Activated CD8-positive, alpha-beta memory T cell treated with anti-CD3 and anti-CD28 coated beads for 1 hour (primary cell): Measurements from ENCODE around the gene DACH1.

Experiments used
- DNase-seq, 2 donors: peaks; one replicate each; pipeline ENCODE4 v3.0.0-alpha.2; 2020; ENCODE audit warnings: low read depth in 1 of 2; ENCODE audit errors: extremely low read depth in 1 of 2

Gene DACH1

DNA sequence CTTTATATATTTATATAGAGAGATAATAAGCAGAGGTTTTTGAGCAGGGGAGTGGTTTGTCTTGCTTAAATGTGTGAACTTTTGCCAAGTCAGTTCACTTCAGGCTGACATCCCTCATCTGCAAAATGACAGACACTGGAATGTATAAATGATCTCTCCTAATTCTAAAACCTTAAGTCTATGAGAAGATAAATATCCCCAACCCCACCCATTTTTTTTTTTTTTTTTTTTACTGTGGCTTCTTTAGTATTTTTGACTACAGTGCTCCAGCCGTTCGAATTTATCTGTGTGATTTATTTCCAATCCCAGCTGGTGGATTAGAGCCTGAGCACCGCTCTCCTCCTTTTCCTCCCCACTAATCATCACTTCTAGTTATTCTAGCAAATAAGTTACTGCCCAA is 234.8 kb downstream of the DACH1 start:
- DNase-seq: no peak

DNA sequence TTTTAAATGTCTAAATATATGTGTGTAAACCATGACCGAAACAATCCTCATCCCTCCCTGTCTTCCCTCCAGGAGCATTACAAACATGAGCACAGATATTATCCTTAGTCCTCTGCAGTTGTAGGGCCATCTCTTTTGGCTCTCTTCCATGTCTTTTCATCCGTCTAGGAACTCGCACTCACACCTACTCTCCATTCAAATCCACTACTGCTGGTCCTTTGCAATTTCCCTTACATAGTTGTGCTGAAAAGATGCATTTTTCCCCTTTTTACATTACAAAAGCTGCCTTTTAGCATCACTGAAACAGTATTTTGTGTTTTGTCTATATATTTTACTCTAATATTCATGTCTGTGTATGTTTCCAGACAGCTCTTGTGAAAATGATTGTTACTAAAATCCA is 237.8 kb downstream of the DACH1 start:
- DNase-seq: no peak

DNA sequence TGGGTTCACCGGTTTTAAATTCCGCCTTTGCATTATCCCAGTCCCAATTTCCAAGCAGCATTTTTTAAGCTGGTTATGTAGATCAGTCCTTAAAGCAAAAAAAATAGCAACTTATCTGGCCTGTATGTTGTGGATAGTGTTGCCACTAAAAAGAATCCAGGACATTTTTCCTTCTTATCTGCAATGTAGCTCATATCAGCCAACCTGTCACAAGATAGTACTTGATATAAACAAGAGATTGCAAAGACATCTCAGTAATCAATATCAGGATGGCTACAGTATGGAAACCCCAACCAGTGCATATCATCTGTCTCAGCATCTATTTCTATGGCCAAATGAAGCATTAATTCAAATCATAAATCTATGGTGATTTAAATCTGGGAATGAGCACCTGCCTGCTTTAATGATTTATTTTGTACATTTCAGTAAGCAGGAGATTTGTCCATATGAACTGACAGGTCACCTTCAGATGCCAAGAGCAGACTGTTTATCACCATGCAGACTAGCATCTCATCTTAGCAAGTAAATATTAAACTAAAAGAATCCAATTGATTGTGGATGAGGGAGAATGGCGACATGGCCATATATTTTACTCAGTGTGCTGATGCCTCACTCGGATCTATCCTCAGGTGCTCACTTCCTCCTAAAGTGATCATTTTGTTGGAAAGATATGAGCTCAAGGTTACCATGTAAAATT is 240.4 kb downstream of the DACH1 start:
- no peak for DNase-seq

DNA sequence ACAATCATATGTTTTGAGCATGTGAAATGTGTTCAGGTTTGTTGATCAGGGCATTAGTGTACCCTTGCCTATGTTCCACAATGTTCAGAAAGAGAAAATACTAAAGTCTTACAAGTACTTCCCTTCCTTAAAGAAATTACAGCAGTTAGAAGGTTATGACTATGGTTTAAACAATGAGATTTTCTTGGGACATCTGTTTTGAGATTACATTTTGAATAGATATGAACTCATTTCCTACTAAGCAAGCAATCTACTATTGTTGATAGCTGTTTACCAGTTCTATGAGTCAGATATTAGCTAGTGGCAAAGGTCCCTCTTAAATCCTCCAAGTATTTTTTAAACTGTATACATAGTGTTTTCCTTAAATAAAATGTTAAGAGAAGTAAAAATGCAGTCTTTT is 241.3 kb downstream of the DACH1 start:
- DNase-seq: no peak

DNA sequence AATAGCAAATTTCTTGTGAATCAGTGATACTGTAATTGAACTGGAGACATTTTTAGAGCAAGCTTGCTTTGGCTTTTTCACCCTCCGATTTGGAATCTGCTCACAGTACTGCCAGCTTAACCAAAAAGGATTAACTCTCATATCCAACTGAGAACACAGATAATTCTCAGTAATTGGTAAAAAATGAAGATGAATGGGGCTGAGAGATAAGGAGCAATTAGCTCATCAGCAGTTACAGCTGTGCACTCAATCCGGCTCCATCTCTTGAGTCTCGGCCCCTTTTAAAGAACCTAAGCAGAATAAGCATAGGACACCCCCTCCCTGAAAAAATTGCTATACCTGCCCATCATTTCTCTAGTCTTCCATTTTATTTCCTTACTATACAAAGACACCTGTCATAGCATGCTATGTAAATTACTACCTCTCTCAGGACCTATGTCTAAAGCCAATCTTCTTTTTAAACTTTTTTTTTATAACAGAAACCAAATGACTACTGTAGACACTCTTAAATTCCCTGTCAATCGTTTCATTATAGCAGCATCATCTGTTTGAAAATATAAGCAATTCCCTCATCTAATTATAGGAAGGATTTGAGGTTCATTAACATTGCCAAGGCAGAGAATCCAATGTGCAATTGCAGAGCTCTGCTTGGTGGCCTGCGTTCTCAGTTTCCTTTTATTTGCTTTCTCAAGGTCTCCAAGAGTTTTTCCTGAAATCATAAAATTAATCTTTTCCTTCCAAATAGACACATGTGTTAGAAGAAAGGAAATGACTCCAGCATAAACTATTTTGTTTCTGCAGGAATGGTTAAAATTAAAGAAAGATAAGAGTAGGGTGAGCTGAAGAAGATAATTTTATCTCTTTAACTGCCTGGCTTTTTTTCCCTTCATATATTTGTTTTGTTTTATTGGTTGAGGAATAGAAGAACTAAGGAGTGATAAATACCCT is 242.1 kb downstream of the DACH1 start:
- DNase-seq: no peak

DNA sequence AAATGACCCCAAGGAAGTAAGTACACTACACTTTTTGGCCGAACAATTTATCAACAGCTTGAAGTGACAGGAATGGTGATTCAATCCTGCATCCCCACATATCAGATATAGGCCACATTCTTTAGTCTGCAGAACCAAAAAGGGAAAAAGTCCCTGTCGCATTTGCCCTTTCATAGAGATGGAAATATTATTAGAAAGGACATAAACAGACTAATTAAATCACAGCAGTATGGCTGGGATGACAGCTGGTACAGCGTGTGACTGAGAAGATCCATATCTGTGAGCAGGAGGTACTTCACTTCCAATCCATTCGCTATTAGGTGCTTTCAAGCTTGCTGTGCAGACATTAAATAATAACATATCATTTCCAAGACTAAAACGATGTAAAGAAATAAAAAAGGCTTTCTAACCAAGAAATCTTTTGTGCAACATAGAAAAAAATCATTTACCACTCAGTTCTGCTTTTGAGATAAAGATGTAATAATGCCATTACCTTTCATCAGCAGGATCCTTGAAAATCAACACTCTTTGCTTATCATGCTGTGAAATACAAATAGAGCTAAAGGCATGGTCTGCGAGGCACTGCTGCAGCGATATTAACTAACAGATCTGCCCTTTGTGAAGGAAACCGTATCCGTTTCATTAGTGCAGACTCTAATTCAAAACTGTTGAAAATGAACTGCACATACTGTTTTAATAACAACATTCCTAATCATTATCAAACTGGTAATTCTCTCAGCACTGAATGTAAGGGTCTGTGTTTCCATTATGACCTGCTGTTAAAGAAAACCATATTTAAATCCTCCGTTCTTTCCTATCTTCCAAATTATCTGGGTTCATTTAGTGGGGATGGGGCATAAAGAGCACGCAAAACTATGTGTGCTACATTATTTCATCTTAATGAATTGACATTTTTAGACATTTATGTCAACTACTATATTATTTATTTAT is 245.6 kb downstream of the DACH1 start:
- no peak for DNase-seq

DNA sequence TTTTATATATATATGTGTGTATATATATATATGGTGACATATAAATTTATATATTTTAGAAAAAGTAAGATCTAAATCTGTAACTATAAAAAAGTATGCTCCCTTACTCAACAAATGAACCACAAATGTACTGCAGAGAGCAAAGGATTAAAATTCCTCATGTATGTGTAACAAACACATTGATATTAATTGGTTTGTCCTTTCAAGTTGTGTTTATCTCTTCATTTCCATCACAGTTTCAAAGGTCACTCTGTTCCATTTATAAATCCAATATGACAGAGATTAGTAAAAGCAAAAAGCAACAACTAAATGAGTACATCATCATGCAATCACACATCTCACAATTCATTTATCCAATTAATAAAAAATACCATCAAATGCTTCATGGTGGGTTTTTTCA is 247.9 kb downstream of the DACH1 start:
- DNase-seq: no peak

DNA sequence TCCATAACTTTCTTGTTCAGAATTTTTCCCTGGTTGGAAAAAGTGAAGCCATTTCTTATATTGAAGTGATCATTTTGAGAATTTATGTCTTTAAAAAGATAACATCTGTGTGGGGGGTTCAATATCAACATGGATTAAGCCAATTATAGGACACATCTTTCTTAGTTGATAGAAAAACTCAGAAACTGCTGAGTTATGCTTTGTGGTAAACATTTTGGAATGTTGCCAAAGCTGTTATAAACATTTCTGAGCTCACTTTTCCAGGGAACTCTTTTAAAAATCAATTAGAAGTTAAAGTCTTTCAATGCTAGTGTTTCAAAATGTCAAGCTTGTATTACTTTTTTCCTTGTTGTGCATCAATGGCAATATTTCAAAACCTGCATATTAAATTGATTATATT is 248.8 kb downstream of the DACH1 start:
- no peak for DNase-seq

DNA sequence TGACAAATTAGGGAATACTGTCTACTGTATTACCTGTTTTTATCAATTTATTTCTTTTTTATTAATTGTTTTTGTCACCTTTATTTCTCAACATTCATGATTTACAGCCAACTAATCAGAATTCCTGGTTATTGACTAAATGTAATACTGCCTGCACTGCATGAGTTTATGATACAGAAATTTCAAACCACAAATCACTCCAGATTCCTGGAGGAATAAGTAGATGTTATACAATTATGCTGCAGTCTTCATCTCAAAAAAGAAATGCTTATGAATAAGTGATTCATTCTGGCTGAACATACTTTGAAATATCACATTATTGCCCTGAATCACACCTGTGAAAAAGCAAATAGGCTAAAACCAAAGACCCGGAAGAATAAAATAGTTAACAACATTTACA is 249.7 kb downstream of the DACH1 start:
- no peak for DNase-seq

DNA sequence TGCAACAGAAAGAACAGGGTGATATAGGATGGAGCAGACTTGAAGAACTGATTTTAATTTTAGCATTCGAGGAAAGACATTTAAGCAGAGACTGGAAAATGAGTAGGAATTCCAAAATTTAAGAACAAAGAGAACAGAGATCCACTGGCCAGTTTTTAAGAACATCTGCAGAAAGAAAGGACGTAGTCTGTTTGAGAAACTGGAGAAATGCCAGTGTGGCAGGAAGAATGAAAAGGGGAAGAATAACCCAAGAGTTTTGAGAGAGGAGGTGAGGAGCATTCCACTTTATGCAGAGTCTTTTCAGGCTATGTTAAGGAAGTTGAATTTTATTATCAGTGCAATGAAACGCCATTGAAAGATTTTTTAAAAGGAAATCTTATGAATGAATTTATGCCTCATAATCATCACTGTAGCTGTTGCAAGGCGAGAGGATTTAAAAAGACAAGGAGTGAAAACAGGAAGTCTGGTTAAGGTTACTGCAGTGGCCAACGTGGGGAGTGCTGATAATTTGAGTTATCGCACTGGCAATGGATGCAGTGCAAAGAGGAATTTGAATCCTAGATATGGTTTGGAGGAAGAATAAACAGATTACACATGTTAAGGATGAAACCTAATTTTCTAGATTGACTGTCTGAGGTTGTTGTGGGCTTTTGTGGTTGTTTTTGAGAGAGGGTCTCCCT is 253.8 kb downstream of the DACH1 start:
- DNase-seq: no peak

DNA sequence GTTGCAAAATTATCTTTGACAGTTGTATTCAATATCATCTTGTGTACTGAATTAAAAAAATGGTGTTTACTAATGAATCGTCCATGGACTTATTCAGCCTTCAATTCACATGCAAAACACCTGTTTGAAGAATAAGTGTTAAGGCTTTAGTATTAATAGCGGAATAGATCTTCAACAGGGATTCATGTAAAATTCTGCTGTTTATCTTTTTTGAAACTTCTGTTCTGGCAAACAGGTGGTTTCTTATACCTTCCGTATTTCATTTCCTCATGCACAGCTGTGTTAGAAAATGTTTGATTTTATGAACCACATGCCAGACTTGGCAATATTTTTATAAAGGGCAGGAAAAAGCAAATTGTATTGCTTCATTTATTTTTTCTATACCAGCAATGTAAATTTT is 255.7 kb downstream of the DACH1 start:
- no peak for DNase-seq

DNA sequence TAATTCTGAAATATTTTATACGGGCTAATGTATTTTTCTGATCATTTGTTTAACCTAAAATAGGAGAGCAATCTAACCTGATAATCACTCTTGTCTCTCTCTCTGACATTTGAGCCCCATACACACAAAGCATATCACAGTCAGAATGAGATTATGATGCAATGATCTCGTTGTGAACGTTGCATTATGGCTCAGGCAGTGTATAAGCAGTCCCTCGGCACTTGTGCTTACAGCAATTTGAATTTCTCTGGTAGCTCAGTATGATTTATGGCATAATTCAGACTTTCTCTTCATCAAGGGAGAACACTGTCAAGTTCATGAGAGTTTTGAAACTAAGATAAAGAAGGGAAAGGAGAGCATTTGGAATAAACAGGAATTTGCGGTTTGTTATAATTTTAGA is 256.1 kb downstream of the DACH1 start:
- DNase-seq: no peak

DNA sequence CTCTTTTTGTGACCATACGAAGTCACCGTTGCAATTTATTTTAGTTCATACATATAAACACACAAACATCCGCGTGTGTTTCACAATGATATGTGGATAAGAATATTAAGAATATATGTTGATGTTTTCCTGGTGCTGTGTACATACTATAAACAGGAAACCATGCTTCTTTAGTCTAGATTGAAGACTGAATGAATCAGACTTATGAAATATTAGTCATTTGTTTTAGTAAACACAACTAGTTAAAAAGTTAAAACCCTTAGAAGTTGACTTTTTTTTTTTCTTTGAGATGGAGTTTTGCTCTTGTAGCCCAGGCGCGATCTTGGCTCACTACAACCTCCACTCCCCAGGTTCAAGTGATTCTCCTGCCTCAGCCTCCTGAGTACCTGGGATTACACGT is 257.7 kb downstream of the DACH1 start:
- DNase-seq: no peak

DNA sequence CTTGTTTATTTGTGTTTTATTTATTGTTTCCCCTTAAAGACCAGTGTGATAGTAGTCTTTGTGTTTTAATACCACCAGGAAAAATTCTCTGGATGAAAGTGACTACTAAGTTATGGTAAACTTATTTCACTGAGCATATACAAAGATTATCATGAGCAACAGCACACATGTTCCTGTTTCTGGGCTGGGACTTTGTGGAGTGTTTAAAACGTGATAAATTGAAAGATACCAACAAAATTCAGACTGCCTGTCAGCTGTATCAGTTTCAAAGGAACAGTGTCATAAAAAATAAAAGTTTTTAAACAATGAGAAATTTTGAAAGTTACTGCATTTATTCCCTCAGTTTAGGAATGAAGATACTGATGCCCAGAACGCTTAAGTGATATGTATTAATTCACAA is 259.4 kb downstream of the DACH1 start:
- no peak for DNase-seq

DNA sequence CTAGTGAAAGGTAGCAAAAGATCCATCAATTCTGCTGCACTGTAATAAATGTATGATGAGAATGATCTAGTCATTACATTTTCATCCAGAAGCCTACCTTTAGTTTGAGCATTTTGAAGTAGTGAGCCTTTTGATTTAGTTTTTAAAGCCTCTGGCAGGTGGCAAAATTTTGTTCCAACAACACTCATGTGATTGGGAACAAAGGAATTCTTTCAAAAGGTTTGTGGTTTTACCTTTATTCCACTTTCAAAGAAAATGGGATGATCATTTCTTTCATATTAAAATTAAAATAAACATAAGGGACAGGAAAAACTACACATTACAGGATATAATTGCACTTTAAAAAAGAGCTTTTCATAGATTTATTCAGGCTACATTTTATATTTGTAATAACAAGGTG is 260.2 kb downstream of the DACH1 start:
- DNase-seq: no peak

DNA sequence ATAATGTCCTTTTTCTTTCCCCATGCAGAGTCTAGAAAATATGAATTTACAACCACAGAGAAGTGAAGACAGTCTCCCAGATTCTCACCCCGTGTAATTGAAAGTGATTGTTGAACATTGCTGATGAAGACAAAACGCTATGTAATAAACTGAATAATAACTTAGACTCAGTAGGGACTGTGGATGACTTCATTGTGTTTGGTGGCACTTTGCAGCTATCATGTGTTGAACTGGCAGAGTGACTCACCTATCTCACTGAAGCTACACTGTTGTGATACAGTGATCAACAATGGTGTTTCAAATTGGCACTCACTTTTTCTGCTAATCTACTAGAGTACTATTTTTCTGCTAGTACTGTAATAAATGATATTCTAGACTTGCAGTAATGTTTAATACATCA is 261.3 kb downstream of the DACH1 start:
- DNase-seq: no peak

DNA sequence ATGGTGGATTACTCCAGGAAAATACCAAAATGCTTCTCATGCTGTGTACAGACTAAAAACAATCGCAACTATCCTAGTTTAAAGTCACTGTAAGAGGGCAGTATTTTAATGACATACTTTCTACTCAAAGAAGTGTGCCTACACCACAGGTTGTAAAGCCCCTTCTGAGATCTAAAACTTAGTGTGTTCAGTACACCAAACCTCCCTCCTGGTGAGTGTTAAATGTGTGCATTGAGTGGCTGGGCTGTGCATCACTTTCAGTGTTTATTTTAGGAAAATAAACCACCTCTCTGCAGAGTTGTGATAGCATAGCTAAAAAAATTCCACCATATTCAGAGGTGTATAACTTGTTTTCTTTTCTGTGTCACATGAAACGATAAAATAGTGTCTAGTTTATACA is 263.7 kb downstream of the DACH1 start:
- DNase-seq: no peak

DNA sequence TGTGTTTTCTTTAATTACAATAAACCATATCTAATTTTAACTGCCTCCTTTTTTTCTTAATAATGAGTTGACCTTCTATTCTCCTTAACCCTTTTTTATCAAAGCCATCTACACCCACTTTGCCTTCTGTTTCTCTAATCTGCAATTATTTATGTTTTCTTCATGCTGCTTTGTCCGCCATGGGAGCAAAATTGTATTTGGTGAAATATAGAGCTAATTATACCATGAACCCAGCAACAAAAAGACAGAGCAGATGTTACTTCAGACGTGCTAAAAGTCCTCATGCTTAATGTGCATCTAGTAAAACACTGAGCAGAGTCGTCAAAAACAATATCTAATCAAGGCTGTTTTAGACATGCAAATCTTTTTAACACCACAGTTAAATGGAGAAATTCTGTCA is 264.7 kb downstream of the DACH1 start:
- no peak for DNase-seq

DNA sequence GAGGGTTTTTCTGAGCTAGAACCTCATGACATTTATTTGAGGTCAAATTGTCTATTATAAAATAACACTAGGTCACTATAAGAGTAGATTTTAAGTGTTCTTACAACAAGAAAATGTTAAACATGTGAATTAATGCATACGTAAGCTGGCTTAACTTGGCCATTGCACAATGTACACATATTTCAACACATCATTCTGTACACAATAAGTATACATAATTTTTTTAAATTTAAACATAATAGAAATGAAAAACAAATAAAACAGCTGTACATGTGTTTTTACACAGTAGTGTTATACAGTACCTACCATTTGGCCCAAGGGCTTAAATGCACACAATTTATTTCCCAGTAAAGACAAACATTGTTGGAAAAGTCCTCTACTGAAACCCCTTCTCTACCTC is 269.9 kb downstream of the DACH1 start:
- DNase-seq: no peak

DNA sequence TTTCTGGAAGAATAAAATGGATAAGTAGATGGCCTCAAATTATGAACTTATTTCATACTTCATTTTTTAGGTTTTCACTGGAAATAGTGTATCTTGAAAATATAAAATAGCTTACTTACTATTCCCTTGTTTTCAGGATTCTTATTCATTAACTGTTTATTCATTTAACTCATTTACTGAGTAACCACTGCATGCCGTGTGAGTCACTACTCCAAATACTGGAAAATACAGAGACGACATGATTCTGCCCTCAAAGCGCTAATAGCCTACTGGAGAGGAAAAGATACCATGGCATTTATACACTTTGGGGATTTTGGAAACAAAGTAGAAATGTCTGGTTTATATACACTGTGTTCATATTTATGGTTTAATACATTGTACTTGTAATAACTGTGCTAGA is 270.9 kb downstream of the DACH1 start:
- no peak for DNase-seq

DNA sequence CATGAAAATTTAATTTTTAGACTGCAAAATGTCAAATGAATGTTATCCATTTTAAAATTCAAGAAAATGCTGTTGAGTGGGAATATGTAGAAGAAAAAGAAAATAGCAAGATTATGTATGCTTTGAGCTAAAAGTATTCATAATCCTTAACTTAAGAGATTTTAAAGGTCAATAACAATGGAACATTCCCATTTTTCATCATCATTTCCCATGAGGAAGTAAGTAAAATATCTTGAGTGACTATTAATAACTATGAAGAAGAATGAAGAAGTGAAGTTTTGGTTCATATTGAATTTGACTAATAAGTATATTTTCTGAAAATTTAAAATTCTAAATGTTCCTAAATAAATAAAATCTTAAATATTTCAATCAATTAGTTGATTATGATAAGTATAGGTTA is 273.4 kb downstream of the DACH1 start:
- DNase-seq: no peak
